Mesendoderm (in vitro differentiated cells): Measurements from ENCODE around the gene TEAD2.

ENCODE experiments used
- DNase-seq: peaks from one replicate; pipeline ENCODE4 v3.0.0; 2013
- H2AK5ac ChIP-seq: 2 replicates; pipeline ENCODE4 v1.6.1; 2013; ENCODE audit warnings: low read length, inconsistent platforms
- H2BK120ac ChIP-seq: 2 replicates; pipeline ENCODE4 v1.6.1; 2013; ENCODE audit warnings: low read depth, mild to moderate bottlenecking, low read length, moderate library complexity, mixed read lengths
- H2BK15ac ChIP-seq: replicated peaks from 2 replicates; pipeline ENCODE4 v1.6.1; 2013; ENCODE audit warnings: low read depth, mild to moderate bottlenecking, moderate library complexity
- H2BK5ac ChIP-seq: 2 replicates; pipeline ENCODE4 v1.6.1; 2013; ENCODE audit warnings: low read length, inconsistent platforms
- H3K18ac ChIP-seq: 2 replicates; pipeline ENCODE4 v1.6.1; 2013; ENCODE audit warnings: mild to moderate bottlenecking, low read length, mixed read lengths
- H3K23ac ChIP-seq: one replicate; pipeline ENCODE4 v1.6.1; 2013; ENCODE audit warnings: low read length
- H3K27ac ChIP-seq: 2 replicates; pipeline ENCODE4 v1.5.1; 2013; ENCODE audit warnings: low read depth, mild to moderate bottlenecking, inconsistent platforms, low read length, moderate library complexity
- H3K27me3 ChIP-seq: 2 replicates; pipeline ENCODE4 v1.6.1; 2013; ENCODE audit warnings: low read length, control low read depth, mild to moderate bottlenecking, inconsistent platforms; ENCODE audit not compliant: insufficient read depth, poor library complexity
- H3K36me3 ChIP-seq: 2 replicates; pipeline ENCODE4 v1.6.1; 2013; ENCODE audit warnings: low read length, inconsistent platforms; ENCODE audit not compliant: control insufficient read depth, insufficient read depth
- H3K4ac ChIP-seq: one replicate; pipeline ENCODE4 v1.6.1; 2013; ENCODE audit warnings: low read depth, mild to moderate bottlenecking, low read length, moderate library complexity
- H3K4me1 ChIP-seq: 2 replicates; pipeline ENCODE4 v1.6.1; 2013; ENCODE audit warnings: low read depth, low read length, inconsistent platforms; ENCODE audit not compliant: control insufficient read depth
- H3K4me2 ChIP-seq: 2 replicates; pipeline ENCODE4 v1.6.1; 2013; ENCODE audit warnings: low read length
- H3K4me3 ChIP-seq: 2 replicates; pipeline ENCODE4 v1.5.1; 2013; ENCODE audit warnings: mild to moderate bottlenecking, low read length
- H3K56ac ChIP-seq: one replicate; pipeline ENCODE4 v1.6.1; 2013; ENCODE audit warnings: low read length
- H3K79me1 ChIP-seq: 2 replicates; pipeline ENCODE4 v1.6.1; 2013; ENCODE audit warnings: low read length, inconsistent platforms
- H3K79me2 ChIP-seq: 2 replicates; pipeline ENCODE4 v1.6.1; 2013; ENCODE audit warnings: mild to moderate bottlenecking, low read length; ENCODE audit not compliant: control insufficient read depth, insufficient read depth
- H3K9ac ChIP-seq: 2 replicates; pipeline ENCODE4 v1.6.1; 2013; ENCODE audit warnings: low read length, inconsistent platforms
- H4K5ac ChIP-seq: one replicate; pipeline ENCODE4 v1.6.1; 2013; ENCODE audit warnings: low read length
- H4K8ac ChIP-seq: one replicate; pipeline ENCODE4 v1.6.1; 2013; ENCODE audit warnings: low read depth, mild to moderate bottlenecking, control low read depth, low read length, moderate library complexity
- WGBS: extraction: QIAGEN DNeasy Blood & Tissue Kit; methylation state at CpG from one replicate; pipeline ENCODE4 v1.1.7; 2013; ENCODE audit warnings: low lambda C conversion rate, missing lambda C conversion rate; ENCODE audit not compliant: insufficient coverage; ENCODE audit errors: extremely low coverage; 5-methylcytosine and 5-hydroxymethylcytosine counted together

TEAD2 gene

DNA sequence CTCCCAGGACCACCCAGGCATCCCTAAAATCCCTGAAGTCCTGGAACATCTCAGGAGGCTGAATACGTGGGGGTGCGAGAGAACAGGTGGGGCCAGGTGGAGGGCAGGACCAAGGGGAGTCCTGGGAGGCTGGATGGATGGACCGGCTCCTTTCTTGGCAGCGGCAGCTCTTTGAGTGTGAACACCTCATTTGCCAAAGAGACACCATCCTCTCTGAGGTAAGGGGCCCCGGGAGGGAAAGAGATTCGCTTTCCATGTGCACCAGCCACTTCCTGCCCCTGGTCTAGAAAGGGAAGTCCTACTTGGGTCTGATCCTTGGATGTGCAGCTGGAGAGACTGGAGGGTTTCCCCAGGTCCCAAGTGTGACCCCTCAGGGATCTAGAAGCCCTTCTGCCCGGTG, 44.9 kb upstream of the TEAD2 start:
- Histone ChIP-seq H3K27ac (no peak overlapping the region), H3K79me1 (no peaks in the 10 kb centered on the region), H3K4ac (no peak overlapping the region), H2BK5ac (no peak overlapping the region), H2BK15ac (no peak overlapping the region), H2AK5ac (no peak overlapping the region), H4K8ac (no peak overlapping the region), H3K36me3 (no peaks in the 10 kb centered on the region), H3K23ac (no peak overlapping the region), H3K9ac (no peak overlapping the region), H3K27me3 (no peaks in the 10 kb centered on the region), H4K5ac (no peak overlapping the region), H3K4me3 (no peak overlapping the region), H3K79me2 (no peaks in the 10 kb centered on the region), H3K4me2 (no peak overlapping the region), H3K18ac (no peak overlapping the region), H2BK120ac (no peak overlapping the region), H3K56ac (no peak overlapping the region), H3K4me1 (peaks cover 9% of the 10 kb centered on the region)
- no CpG with 5 or more reads among the region's 7 CpGs for WGBS
- DNase-seq = no peak

DNA sequence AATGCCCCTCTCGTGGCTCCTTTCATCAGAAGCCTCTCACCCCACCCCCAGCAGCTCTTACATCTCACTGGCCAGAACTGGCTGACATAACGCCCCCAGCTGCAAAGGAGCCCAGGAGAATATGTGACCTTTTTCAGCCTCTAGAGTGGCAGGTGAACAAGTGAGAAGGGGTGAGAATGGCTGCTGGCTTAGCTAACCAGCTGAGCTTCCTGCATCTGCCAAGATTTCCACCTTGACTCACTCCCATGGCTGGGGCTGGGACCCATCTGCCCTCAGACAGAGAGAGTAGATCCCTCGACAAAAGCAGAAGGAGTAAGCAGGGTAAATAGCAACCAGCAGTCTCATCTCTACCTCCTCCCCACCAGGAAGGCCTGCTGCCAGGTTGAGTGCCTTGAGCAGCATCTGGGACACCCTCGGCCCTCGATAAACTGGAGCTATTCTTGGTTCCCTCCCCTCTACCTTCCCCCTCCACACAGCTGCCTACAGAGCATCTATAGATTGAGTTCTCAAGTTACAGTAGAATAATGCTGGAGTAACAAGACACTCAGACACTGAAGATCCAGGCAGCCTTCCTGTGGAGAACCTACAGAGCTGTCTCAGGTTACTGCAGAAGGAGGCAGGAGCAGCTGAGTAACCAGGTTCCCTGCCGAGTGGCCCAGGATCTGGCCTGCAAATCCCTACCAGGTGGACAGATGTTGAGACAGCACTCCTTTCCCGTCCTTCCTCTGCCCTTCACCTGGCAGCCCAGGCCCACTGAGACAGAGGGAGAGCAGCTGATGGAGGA, 41.4 kb upstream of the TEAD2 start:
- DNase-seq = peak; percentile 98

DNA sequence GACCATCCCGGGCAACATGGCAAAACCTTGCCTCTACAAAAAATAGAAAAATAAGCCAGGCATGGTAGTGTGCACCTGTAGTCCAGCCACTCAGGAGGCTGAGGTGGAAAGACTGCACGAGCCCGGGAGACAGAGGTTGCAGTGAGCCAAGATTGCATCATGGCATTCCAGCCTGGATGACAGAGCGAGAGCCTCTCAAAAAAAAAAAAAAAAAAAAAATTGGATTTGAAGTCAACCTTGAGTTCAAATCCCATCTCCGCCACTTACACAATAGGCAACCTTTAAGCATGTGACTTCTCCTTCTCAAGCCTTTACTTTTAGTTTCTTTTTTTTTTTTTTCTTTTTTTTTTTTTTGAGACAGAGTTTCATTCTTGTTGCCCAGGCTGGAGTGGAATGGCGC, 37.8 kb upstream of the TEAD2 start:
- no peaks in the 10 kb centered on the region for H3K79me2 ChIP-seq
- no peak for DNase-seq
- no CpG with 5 or more reads among the region's 6 CpGs for WGBS
- no peak overlapping the region for H2BK5ac ChIP-seq
- H3K4ac ChIP-seq = no peak overlapping the region
- no peak overlapping the region for H3K4me2 ChIP-seq
- H2BK15ac ChIP-seq = no peak overlapping the region
- H3K27me3 ChIP-seq = no peaks in the 10 kb centered on the region
- no peak overlapping the region for H3K4me3 ChIP-seq
- no peak overlapping the region for H3K9ac ChIP-seq
- no peaks in the 10 kb centered on the region for H3K36me3 ChIP-seq
- H3K27ac ChIP-seq = no peak overlapping the region
- no peak overlapping the region for H4K8ac ChIP-seq
- H2AK5ac ChIP-seq = no peak overlapping the region
- H4K5ac ChIP-seq = no peak overlapping the region
- peaks cover 9% of the 10 kb centered on the region for H3K4me1 ChIP-seq
- H3K18ac ChIP-seq = no peak overlapping the region
- H3K56ac ChIP-seq = no peak overlapping the region
- no peaks in the 10 kb centered on the region for H3K79me1 ChIP-seq
- no peak overlapping the region for H3K23ac ChIP-seq
- no peak overlapping the region for H2BK120ac ChIP-seq

More for the DNA sequence above, 41.4 kb upstream of the TEAD2 start:
- peak overlapping the region; percentile 72 for H3K27ac ChIP-seq
- no peak overlapping the region for H4K8ac ChIP-seq
- H2BK15ac ChIP-seq = no peak overlapping the region
- H3K9ac ChIP-seq = peak overlapping the region; percentile 43
- H2BK5ac ChIP-seq = peak overlapping the region; percentile 95
- H3K79me2 ChIP-seq = no peaks in the 10 kb centered on the region
- no peak overlapping the region for H3K18ac ChIP-seq
- peak overlapping the region; percentile 56 for H4K5ac ChIP-seq
- peak overlapping the region; percentile 81 for H3K56ac ChIP-seq
- no peak overlapping the region for H2BK120ac ChIP-seq
- H3K4me2 ChIP-seq = no peak overlapping the region
- H3K23ac ChIP-seq = peak overlapping the region; percentile 98
- no peaks in the 10 kb centered on the region for H3K36me3 ChIP-seq
- H3K4me1 ChIP-seq = peaks cover 9% of the 10 kb centered on the region
- H3K27me3 ChIP-seq = no peaks in the 10 kb centered on the region
- H3K79me1 ChIP-seq = no peaks in the 10 kb centered on the region
- no peak overlapping the region for H3K4ac ChIP-seq
- no peak overlapping the region for H2AK5ac ChIP-seq
- no peak overlapping the region for H3K4me3 ChIP-seq
- no CpG with 5 or more reads among the region's 7 CpGs for WGBS

DNA sequence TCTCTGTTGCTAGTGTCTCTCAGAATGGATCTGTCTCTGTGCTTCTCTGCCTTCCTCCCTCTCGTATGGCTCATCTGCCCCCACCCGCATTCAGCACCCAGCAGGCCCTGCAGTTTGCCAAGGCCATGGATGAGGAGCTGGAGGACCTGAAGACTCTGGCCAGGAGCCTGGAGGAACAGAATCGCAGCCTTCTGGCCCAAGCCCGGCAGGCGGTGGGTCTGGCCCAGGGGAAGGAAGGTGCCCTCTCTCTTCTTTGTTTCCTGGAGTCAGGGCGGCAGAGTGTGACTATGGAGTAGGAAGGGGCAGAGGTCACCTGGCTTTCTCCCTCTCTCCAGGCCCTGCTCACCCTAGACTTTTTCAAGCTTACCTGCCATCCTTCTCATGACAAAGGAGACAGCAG, 36.7 kb upstream of the TEAD2 start:
- no peak overlapping the region for H3K23ac ChIP-seq
- H3K4me1 ChIP-seq = peaks cover 4% of the 10 kb centered on the region
- no peak overlapping the region for H3K4ac ChIP-seq
- H3K9ac ChIP-seq = no peak overlapping the region
- no peaks in the 10 kb centered on the region for H3K79me1 ChIP-seq
- no peak overlapping the region for H2BK15ac ChIP-seq
- no CpG with 5 or more reads among the region's 6 CpGs for whole genome bisulfite sequencing
- H3K4me3 ChIP-seq = no peak overlapping the region
- H3K27ac ChIP-seq = no peak overlapping the region
- no peaks in the 10 kb centered on the region for H3K79me2 ChIP-seq
- H3K4me2 ChIP-seq = no peak overlapping the region
- H4K5ac ChIP-seq = no peak overlapping the region
- no peak overlapping the region for H2BK120ac ChIP-seq
- no peak overlapping the region for H2BK5ac ChIP-seq
- H3K56ac ChIP-seq = no peak overlapping the region
- H3K18ac ChIP-seq = no peak overlapping the region
- no peak overlapping the region for H4K8ac ChIP-seq
- DNase-seq = no peak
- no peak overlapping the region for H2AK5ac ChIP-seq
- H3K27me3 ChIP-seq = no peaks in the 10 kb centered on the region
- no peaks in the 10 kb centered on the region for H3K36me3 ChIP-seq

DNA sequence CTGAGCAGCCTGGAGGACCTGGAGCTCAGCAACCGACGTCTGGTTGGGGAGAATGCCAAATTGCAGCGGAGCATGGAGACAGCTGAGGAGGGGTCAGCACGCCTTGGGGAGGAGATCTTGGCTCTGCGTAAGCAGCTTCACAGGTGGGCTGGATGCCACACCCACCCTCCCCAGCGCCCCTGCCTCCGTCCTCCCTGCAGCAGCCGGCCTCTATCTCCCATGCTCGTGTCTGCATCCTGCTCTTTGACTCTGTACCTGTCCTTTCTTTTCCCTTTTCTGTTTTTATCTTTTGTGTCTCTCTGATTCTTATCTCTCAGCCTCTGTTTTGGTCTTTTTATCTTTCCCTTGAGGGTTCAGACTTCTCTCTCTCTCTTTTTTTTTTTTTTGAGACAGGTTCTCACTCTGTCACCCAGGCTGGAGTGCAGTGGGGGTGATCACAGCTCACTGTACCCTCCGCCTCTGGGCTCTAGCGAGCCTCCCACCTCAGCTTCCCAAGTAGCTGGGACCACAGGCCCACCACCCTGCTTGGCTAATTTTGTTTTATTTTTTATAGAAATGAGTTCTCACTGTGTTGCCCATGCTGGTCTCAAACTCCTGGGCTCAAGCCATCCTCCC, 35.9 kb upstream of the TEAD2 start:
- Histone ChIP-seq H2BK120ac (no peak overlapping the region), H4K5ac (no peak overlapping the region), H2BK15ac (no peak overlapping the region), H2BK5ac (no peak overlapping the region), H3K56ac (no peak overlapping the region), H3K4me2 (no peak overlapping the region), H3K4me1 (no peaks in the 10 kb centered on the region), H3K4me3 (no peak overlapping the region), H3K36me3 (no peaks in the 10 kb centered on the region), H3K79me2 (no peaks in the 10 kb centered on the region), H3K18ac (no peak overlapping the region), H3K27me3 (no peaks in the 10 kb centered on the region), H3K4ac (no peak overlapping the region), H3K27ac (no peak overlapping the region), H3K9ac (no peak overlapping the region), H3K23ac (no peak overlapping the region), H3K79me1 (no peaks in the 10 kb centered on the region), H4K8ac (no peak overlapping the region), H2AK5ac (no peak overlapping the region)
- WGBS = no CpG with 5 or more reads among the region's 11 CpGs
- no peak for DNase-seq
